GM18870 (cell line): ENCODE data around the gene SLC35B2.
"Not testable (repeated sequence)": the region's sequence is repeated elsewhere in the genome, so short reads cannot be mapped to it uniquely, and the experiment has no call there.

Source experiments
- ATAC-seq: cut with Tn5 transposase; IDR thresholded peaks from one replicate; pipeline ENCODE4 v1.9.1; 2021; ENCODE audit warnings: moderate library complexity; ENCODE audit not compliant: unreplicated experiment

The SLC35B2 gene

DNA sequence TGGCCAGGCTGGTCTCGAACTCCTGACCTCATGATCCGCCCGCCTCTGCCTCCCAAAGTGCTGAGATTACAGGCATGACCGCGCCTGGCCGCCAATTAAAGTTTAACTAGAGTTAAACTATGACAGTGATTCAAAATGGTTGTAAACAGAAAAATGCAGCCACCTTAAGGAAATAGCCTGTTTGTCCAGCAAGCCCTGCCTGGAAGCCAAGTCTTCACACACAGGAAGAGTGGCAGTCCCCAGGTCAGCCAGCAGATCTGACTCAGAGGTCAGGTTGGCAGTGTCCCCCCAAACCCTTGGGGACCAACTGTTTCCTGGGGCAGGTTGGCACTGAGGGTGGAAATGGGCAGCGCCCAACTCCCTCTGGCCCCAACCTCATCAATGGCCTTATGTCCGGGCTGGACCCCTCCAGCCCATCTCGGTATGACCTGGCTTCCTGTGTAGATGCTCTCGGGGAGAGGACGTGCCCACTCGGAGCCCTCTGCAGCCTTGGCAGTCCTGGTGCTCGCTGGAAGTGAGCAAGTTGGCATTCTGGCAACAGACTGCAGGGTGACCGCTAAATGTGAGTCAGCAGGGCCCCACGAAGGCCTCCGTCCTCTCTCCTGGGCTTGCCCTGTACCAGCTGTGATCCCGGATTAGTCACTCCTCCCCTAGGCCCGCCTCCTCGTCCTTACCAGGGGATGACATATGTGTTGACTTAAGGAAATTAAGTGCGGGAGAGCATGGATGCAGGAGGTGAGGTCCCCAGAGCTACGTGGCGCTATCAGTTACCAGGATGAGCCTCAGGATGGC lies 20.1 kb downstream of the SLC35B2 start:
- no peak for ATAC-seq

DNA sequence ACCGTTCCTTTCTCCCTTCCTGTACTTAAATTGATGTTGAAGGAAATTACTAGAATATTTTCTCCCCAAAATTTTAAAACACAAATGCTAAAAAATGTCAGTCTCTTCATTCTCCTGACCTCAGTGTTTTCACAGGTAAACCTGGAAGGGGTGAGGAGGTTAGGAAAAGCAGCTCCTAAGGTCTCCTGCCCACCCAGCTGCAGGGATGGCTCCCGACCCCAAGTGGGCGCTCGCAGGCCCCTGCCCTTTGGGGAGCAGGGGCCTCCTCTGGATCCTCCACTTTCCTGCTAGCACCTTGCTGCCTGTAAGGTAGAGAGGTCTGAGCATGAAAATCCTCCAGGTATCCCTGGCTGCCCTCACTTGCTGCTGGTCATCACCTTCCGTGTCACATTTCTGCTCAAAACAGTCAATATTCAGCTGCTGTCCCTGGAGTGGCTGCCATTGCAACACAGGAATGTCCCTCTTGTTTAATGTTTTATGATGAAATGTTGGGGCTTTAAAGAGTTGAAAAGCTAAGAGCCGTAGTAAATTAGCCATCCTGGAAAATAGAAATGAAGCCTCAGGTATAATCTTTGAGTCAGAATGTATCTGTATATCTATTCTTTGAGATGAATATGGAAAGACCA lies 21.3 kb downstream of the SLC35B2 start:
- ATAC-seq = no peak

DNA sequence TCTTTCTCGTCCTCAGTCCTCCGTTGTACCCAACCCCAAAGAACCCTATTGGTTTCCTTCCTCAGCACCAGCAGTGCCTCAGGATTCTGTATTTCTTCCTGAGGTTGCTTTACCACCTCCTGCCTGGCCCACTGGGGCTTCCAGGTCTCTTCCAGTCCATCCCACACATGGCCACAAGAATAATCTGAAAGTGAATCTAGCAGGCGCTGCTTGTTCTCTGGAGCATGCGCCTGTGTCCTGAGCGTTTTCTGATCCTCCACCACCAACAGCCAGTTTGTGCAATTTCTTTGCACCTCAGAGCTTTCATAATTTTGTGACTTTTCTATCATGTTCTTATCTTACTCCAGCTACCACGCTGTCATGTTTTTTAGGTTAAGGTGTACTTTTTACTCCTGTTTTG lies 22.1 kb downstream of the SLC35B2 start:
- ATAC-seq = no peak

DNA sequence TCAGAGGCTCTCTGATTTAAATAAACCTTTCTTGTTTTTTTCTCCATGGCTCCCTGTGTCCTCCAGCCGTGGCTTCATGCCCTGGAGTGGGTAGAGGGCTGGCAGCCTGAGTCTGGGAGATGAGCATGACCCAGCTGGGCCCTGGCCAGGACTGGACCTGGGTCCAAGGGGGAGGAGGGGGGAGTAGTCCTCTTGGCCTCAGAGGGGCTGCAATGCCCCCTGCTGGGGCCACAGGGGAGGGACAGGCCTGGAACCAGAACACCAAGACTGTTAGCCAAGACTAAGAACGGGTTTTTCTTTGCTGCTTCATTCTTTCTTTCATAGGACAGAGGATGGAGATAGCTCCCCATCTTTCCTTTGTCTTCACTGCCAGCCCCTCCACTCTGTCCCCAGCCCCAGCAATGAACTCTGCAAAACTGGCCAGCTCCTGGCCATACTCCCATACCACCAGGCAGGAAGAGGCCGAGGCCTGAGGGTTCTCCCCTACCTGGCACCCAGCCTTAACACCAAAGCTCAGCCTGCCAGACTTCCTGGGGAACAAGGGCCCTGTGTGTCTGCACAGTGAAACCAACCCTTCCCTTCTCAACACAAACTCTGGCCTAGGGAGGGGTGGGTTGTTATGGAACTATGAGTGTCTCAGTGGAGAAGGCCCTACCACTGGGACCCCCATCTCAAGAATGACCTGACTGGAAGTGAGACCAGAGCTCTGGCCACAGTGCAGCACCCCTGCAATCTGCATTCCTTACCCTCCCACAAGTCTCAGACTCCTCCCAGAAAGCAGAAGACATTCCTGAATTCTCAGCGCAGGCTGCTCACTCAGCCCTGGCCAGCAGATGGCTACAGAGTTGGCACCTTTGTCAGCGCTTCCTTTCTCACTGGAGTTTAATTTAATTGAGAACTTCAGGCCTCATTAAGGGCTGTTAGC lies 23.0 kb downstream of the SLC35B2 start:
- ATAC-seq = no peak

DNA sequence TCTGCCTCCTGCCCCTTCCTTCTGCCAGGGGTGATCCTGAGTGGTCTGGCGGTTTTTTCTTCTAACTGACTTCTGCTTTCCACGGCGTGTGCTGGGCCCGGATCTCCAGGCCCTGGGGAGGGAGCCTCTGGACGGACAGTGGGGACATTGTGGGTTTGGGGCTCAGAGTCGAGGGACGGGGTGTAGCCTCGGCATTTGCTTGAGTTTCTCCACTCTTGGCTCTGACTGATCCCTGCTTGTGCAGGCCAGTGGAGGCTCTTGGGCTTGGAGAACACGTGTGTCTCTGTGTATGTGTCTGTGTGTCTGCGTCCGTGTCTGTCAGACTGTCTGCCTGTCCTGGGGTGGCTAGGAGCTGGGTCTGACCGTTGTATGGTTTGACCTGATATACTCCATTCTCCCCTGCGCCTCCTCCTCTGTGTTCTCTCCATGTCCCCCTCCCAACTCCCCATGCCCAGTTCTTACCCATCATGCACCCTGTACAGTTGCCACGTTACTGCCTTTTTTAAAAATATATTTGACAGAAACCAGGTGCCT lies 23.7 kb downstream of the SLC35B2 start:
- ATAC-seq = no peak

DNA sequence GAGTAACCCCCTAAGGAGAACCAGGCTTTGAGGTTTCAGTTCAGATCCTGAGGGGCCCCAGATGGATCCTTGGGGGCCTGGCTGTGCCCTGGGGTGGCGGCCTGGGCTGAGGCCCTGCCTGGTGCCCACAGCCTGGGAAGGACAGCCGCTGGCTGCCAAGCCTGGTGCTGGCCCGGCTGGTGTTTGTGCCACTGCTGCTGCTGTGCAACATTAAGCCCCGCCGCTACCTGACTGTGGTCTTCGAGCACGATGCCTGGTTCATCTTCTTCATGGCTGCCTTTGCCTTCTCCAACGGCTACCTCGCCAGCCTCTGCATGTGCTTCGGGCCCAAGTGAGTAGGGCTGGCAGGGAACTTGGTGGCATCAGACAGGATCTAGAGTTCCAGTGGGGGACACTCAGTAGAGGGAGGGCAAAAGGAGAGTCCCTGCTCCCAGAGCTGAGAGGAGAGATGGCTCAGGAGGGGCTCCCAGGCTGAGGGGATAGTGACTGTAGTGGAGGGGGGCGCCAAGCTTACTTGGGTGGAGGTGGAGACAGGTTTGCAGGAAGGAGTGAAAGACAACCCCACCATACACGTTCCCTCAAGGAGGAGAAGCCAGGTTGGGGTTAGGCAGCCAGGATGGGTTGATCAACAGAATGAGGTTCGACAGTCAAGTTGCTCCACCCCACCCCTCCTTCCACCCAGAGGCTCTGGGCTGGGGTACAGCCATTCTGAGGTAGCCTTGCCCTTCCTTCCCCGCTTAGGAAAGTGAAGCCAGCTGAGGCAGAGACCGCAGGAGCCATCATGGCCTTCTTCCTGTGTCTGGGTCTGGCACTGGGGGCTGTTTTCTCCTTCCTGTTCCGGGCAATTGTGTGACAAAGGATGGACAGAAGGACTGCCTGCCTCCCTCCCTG lies 24.4 kb downstream of the SLC35B2 start:
- no peak for ATAC-seq

DNA sequence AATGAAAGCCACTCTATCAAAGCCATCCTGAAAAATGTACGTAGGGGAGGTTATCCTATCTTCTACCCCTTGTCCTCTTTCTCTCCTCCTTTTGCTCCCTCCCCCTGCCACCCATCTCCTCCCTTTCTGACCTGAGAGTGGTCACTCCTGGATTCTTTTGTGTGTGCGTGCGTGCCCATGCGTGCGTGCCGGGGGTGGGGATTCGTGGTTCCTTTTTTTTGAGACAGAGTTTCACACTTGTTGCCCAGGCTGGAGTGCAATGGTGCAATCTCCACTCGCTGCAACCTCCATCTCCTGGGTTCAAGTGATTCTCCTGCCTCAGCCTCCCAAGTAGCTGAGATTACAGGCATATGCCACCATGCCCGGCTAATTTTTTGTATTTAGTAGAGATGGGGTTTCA lies 25.9 kb downstream of the SLC35B2 start:
- not testable (repeated sequence) for ATAC-seq

DNA sequence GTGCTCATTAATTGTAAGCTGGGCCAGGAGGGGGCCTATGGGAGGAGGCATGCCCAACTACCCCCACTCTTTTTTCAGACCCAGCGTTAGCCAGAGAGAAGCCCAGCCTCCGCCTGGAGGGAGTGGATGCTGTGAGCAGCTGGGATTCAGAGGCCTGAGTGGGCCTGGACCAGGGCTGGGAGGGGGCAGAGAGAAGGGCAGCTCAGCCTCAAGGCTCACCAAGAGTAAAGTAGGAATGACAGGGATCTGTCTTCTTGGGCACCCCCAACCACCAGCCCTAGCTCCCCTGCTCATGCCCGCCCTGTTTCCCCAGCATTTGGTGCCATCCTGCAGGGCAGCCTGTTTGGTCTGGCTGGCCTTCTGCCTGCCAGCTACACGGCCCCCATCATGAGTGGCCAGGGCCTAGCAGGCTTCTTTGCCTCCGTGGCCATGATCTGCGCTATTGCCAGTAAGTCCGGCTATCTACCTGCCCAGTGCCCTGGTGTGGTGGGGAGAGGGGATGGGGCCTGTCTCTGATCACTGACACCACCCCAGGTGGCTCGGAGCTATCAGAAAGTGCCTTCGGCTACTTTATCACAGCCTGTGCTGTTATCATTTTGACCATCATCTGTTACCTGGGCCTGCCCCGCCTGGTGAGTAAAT lies 27.2 kb downstream of the SLC35B2 start:
- ATAC-seq = no peak

DNA sequence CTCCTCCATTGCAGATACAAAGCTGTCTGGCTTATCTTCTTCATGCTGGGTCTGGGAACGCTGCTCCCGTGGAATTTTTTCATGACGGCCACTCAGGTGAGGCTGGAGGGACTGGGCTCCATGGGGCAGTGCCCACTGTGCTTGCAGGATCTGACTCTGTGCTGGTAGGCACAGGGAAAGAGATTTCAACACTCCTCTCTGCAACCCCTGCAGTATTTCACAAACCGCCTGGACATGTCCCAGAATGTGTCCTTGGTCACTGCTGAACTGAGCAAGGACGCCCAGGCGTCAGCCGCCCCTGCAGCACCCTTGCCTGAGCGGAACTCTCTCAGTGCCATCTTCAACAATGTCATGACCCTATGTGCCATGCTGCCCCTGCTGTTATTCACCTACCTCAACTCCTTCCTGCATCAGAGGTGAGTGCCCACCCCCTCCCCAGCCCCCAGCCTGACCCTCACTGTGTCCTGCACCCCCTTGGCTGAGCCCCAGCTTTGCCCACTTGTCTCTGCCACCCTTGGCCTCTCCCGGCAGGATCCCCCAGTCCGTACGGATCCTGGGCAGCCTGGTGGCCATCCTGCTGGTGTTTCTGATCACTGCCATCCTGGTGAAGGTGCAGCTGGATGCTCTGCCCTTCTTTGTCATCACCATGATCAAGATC lies 27.8 kb downstream of the SLC35B2 start:
- ATAC-seq = no peak

DNA sequence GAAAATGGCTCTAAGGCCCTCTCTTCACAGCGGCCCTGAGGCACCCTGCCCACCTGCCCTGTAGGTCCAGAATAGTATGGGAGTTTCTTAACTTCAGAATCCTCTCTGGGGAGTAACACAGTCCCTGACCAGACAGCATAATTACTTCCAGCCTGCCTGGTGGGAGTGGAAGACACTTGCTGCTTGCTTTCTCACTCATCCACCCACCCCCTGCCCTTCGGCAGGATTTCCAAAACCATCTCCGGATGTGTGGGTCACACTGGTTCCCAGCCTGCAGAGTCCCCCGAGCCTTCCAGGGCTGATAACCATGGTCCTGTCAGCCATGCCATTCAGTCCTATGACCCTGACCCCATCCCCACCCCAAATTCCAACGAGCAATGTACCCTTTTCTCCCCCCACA lies 28.5 kb downstream of the SLC35B2 start:
- ATAC-seq = no peak

DNA sequence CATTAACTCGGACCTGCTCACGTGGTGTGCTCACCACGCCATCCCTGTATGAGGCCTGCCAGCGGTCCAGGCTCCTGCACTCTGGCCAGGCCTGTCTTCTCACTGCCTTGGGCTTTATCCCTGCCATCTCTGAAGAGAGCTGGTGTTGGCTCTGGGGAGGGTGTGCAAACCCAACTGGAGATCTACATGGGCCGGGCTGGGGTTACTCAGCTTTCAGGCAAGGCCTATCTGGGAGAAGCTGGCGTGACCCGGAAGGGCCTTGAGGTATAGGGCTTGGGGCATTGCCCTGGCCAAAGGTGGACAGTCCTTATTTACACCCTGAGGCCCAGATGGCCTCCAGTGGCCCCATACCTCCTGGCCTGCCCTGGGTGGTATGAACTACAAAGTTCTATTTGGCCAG lies 28.9 kb downstream of the SLC35B2 start:
- no peak for ATAC-seq

DNA sequence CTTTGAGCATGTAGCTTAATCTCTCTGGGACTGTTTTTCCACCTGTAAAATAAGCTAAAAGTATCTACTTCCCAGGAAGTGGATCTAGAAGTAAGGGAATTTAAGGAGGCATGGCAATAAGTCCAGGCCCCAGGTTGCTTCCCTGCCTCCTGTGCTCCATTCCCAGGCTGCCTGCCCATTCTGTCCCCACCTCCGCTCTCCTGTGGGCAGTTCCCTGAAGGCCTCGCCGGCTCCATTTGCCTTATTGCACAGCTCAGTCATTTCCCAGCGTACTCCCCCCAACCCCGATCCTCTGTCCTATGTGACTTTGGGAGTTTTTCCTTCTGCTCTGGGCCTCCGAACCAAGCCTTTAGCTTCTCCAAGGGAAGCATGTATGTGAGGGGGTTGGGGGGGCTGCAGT lies 29.3 kb downstream of the SLC35B2 start:
- ATAC-seq = no peak

DNA sequence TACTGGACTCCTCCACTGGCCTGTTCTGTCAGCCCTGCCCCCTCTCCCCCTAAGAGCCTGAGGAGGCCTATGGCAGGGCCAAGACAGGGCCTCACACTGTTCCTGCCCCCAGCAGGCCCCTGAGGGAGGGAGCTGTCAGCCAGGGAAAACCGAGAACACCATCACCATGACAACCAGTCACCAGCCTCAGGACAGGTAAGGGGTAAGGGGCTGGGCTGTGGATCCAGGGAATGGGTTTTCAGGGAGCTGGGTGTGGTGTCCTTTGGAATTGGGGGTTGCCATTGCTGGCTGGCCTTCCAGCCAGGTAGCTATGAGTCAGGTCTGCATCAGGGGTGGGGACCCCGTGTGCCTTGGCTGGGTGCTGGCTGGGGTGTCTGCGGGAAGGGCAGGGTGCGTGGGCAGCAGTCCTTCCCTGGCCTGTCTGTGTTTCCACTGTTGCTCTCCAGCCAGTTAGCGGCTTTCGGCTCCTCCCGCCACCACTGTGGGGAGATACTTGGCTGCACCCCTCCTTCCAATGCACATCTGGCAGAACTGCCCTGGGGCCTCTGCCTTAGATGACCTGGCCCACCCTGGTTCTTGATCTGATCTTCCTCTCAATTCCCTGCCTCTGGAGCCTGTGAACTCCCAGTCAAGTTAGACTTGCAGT lies 30.1 kb downstream of the SLC35B2 start:
- ATAC-seq = no peak

DNA sequence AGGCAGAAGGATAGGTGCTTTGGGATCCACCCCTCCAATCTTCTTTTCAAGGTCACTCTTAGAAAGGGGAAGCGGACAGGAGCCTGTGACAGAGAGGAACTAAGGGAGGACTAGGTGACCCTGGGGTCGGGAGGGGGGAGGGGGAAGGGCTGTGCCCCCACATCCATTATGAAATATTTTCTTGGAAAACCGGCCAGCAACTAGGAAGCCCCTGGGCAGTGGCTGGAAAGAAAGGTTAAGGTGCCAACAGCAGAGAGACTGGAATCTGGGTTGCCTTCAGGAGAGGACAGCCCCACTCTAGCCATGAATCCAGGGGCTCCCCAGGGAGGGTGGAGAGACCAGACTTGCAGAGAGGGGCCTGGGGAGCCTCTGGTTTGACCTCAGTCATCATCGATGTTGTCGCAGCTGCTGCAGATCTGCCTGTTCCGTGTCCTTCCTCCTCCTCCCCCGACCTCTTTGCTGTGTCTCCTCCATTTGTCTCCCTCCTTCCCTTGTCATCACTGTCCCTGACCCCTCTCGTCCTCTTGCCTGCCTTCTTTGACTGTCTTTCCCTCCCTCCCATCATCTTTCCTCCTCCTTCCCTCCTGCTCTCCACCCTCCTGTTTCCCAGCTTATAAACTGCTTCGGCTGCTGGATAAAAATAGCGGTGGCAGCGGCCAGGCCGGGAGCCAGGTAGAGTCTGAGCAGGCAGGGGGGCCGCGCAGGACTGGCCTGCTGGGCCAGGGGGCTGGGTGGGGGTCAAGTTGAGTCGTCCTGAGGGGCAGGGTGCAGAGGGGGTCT lies 30.8 kb downstream of the SLC35B2 start:
- ATAC-seq = no peak

DNA sequence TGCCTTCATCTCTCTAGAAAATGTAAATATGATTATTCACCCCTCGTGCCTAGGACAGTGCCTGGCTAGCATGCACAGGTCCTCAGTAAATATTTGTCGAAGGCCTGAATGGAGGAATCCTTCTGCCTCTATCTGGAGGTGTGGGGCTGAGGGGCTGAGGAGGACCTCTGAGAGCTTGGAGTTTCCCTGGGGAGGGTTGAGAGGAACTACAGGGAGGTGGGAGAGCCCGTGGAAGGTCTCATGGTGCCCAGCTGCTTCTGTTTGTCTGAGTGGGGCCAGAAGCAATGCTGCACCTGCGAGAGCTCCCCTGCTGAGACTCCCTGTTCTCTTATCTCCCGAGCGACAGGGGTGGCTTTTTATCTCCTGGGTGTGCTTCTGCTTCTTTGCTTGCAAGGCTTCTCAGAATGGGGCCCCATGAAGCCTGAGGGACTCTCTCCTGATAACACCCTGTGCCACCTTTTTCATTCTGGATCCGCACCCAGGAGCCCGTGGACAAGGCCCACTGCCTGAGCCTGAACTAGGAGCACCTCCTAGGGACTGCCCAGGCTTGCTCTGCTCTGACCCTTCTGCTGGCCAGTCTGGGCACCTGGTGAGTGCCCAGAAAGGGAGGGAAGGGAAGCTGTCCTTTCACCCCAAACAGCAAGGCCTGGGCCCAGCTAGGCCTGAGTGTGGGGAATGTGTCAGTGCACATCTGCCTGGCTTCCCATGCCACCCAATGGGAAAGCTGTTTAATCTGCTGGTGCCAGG lies 31.6 kb downstream of the SLC35B2 start:
- ATAC-seq = no peak

DNA sequence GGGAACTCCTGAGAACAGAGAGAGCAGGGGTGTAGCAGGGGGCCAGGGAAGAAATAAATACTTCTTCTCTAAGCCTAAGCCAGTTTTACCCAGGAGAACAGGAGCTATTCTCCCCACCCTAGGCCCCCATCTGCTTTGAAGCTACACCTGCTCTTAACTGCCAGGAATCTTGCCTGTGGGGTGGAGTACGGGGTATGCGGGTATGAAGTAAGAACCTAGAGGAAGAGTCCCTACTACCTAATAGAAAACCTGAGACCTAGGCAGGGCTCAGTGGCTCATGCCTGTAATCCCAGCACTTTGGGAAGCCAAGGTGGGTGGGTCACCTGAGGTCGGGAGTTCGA lies 32.4 kb downstream of the SLC35B2 start:
- ATAC-seq = no peak
